EL (cell line): Measurements from ENCODE around the gene COL4A5.
A peak's percentile ranks its signal among the peaks of the same experiment; 100 is the strongest.
"Not testable (repeated sequence)": the region's sequence is repeated elsewhere in the genome, so short reads cannot be mapped to it uniquely, and the experiment has no call there.

Source experiments
- DNase-seq: peaks from one replicate; pipeline ENCODE4 v3.0.0-alpha.2; 2016

Gene COL4A5

GRCh38 chrX:108439426-108439942, at the start of gene COL4A5:
TSS of gene COL4A5 (plus strand) at chrX:108439838. CDS start at chrX:108440126, 288 bp downstream.
- DNase-seq = peak; percentile 84

- not testable (repeated sequence) for DNase-seq
Measured at GRCh38 chrX:108390976-108391717, 48.5 kb upstream of the COL4A5 start.

- peak; percentile 43 for DNase-seq
Measured at GRCh38 chrX:108396188-108396891, 43.3 kb upstream of the COL4A5 start.

- DNase-seq = no peak
Measured at GRCh38 chrX:108396986-108397385, 42.7 kb upstream of the COL4A5 start.

GRCh38 chrX:108397627-108398391, 41.8 kb upstream of the COL4A5 start:
- peak; percentile 68 for DNase-seq

- peak; percentile 76 for DNase-seq
Measured at GRCh38 chrX:108399418-108400165, 40.0 kb upstream of the COL4A5 start.

- no peak for DNase-seq
Measured at GRCh38 chrX:108412783-108413182, 26.9 kb upstream of the COL4A5 start.

- DNase-seq = no peak
Measured at GRCh38 chrX:108415146-108415545, 24.5 kb upstream of the COL4A5 start.

GRCh38 chrX:108415891-108416290, 23.7 kb upstream of the COL4A5 start:
- no peak for DNase-seq

GRCh38 chrX:108417257-108417656, 22.4 kb upstream of the COL4A5 start:
- no peak for DNase-seq

- no peak for DNase-seq
Measured at GRCh38 chrX:108419401-108419800, 20.2 kb upstream of the COL4A5 start.

- DNase-seq = no peak
Measured at GRCh38 chrX:108420481-108420880, 19.2 kb upstream of the COL4A5 start.

- no peak for DNase-seq
Measured at GRCh38 chrX:108426262-108426661, 13.4 kb upstream of the COL4A5 start.

- DNase-seq = no peak
Measured at GRCh38 chrX:108435261-108435660, 4.4 kb upstream of the COL4A5 start.

- DNase-seq = no peak
Measured at GRCh38 chrX:108437349-108438109, 2.1 kb upstream of the COL4A5 start.

GRCh38 chrX:108438110-108438623, 1.5 kb upstream of the COL4A5 start, which contains the start of gene COL4A6:
TSS of gene COL4A6 (minus strand) at chrX:108438422. CDS start at chrX:108438196, 226 bp downstream.
- DNase-seq = no peak

GRCh38 chrX:108439961-108440696, 491 bp downstream of the COL4A5 start:
- DNase-seq = peak; percentile 32

- DNase-seq = no peak
Measured at GRCh38 chrX:108442901-108443464, 3.3 kb downstream of the COL4A5 start.

GRCh38 chrX:108447303-108447702, 7.7 kb downstream of the COL4A5 start:
- DNase-seq = peak; percentile 48

GRCh38 chrX:108453841-108454240, 14.2 kb downstream of the COL4A5 start:
- no peak for DNase-seq
